H1 (cell line): Measurements from ENCODE around the gene WNT3A. TPM values are rescaled to one million over a fixed set of nuclear protein-coding genes. Genes with fewer than 3 reads are reported as not detected.

Source experiments
- CHD1 ChIP-seq: IDR thresholded peaks from 2 replicates; pipeline ENCODE4 v1.6.1; 2012; ENCODE audit warnings: low read depth, low read length, improper control_type of control experiment
- MAX ChIP-seq: IDR thresholded peaks from 2 replicates; pipeline ENCODE4 v1.6.1; 2012; ENCODE audit warnings: inconsistent platforms
- SAP30 ChIP-seq: fragments of 300-600 bp; sonication (generic); IDR thresholded peaks from 2 replicates; pipeline ENCODE4 v1.7.1; 2012; ENCODE audit warnings: low read length, moderate library complexity, mild to moderate bottlenecking, inconsistent platforms; ENCODE audit not compliant: insufficient read depth, insufficient replicate concordance
- ZNF274 ChIP-seq: IDR thresholded peaks from 2 replicates; pipeline ENCODE4 v1.7.0; 2012; ENCODE audit warnings: low read length, borderline replicate concordance; ENCODE audit errors: extremely low read depth
- polyA plus RNA-seq, 7 experiments: library from polyadenylated mRNA; depleted of rRNA in 3 of 7; stranded (reverse) in 5 of 7; unstranded in 2 of 7; fragments of >200 nt in 5 of 7; fragments of 200-250 nt in 2 of 7; gene quantifications; 1 replicate in 5 of 7; 2 replicates in 1 of 7; 4 replicates in 1 of 7; pipeline versions ENCODE4 v1.2.1 to v1.2.3, GENCODE V29; 2011 to 2013; ENCODE audit warnings: missing spikeins in 2 of 7, mixed read lengths in 2 of 7
- total RNA-seq: library from RNA; stranded (reverse); fragmentation: NEBNext Ultra II Directional; extraction: Animal tissue kit (Norgen Biotek cat#: 25700); gene quantifications from 2 replicates; pipeline ENCODE4 v1.2.1, GENCODE V29; 2021

The WNT3A gene
- total and polyA plus RNA-seq, 2 of the 8 experiments (the other 6 are each of a cell fraction or from before 2014, with no cell fraction given): 0.08 to 0.19 TPM

GRCh38 chr1:228031276-228031995, 24.6 kb downstream of the WNT3A start (continued):
- no peak for TF ChIP-seq SAP30
- TF ChIP-seq ZNF274: no peak
- TF ChIP-seq MAX: no peak
- TF ChIP-seq CHD1: no peak
- TF ChIP-seq, all 59 proteins: peak for 0
